Measurements from ENCODE around the gene AP2A2. TPM values are rescaled to one million over a fixed set of nuclear protein-coding genes. Genes with fewer than 3 reads are reported as not detected.

Gene AP2A2
- total RNA-seq, 6 experiments from 2014 or later = 41.4 to 66.7 (median 53.8) TPM

GRCh38 chr11:1009371-1009770 is 83.7 kb downstream of the AP2A2 start:
- H3K36me3 ChIP-seq = peaks cover 3 to 65% (median 29%) of the 10 kb centered on the region in 4 donors
- WGBS (ENCODE audit: insufficient coverage, low coverage, low lambda C conversion rate, missing lambda C conversion rate) = no CpG with 5 or more reads among the region's 33 CpGs
- no peak for DNase-seq
- no peak overlapping the region for H3K4me3 ChIP-seq
- intact Hi-C loops (cut with DNase I) = no loop called here
- no peaks in the 10 kb centered on the region for H3K27me3 ChIP-seq
- H3K9me3 ChIP-seq = no peaks in the 10 kb centered on the region
- no peaks in the 10 kb centered on the region for H3K4me1 ChIP-seq
- ATAC-seq = no peak
- no peak overlapping the region for H3K27ac ChIP-seq
- no peak for TF ChIP-seq CTCF (IDR thresholded peaks at IDR 0.05)
- no peak for TF ChIP-seq POLR2A (IDR thresholded peaks at IDR 0.05)

- H3K27ac ChIP-seq = no peak overlapping the region
- H3K36me3 ChIP-seq = peaks cover 3 to 59% (median 26%) of the 10 kb centered on the region in 4 donors
- H3K4me1 ChIP-seq = no peaks in the 10 kb centered on the region
- ATAC-seq (no peak), DNase-seq (no peak)
- TF ChIP-seq POLR2A (IDR thresholded peaks at IDR 0.05) (no peak), CTCF (IDR thresholded peaks at IDR 0.05) (no peak)
- intact Hi-C loops (cut with DNase I) = no loop called here
- WGBS (ENCODE audit: insufficient coverage, low coverage, low lambda C conversion rate, missing lambda C conversion rate) = 86% methylated on average over 9 of the region's 17 CpGs
- no peaks in the 10 kb centered on the region for H3K9me3 ChIP-seq
- H3K4me3 ChIP-seq = no peak overlapping the region
- no peaks in the 10 kb centered on the region for H3K27me3 ChIP-seq
Observed at GRCh38 chr11:1009991-1010390, 84.3 kb downstream of the AP2A2 start.

- H3K9me3 ChIP-seq = no peaks in the 10 kb centered on the region
- WGBS (ENCODE audit: insufficient coverage, low coverage, low lambda C conversion rate, missing lambda C conversion rate) = 89% methylated on average over 18 of the region's 35 CpGs
- no peak overlapping the region for H3K4me3 ChIP-seq
- DNase-seq (no peak), ATAC-seq (no peak)
- peaks cover 3 to 53% (median 24%) of the 10 kb centered on the region in 4 donors for H3K36me3 ChIP-seq
- intact Hi-C loops (cut with DNase I) = no loop called here
- H3K27ac ChIP-seq = no peak overlapping the region
- no peaks in the 10 kb centered on the region for H3K27me3 ChIP-seq
- TF ChIP-seq POLR2A (IDR thresholded peaks at IDR 0.05) = no peak
- no peaks in the 10 kb centered on the region for H3K4me1 ChIP-seq
Observed at GRCh38 chr11:1010551-1011319, 85.1 kb downstream of the AP2A2 start.

GRCh38 chr11:1011320-1011698 is 85.6 kb downstream of the AP2A2 start:
- WGBS (ENCODE audit: insufficient coverage, low coverage, low lambda C conversion rate, missing lambda C conversion rate) = 50% methylated on average over 1 of the region's 17 CpGs
- Histone ChIP-seq H3K4me1 (no peaks in the 10 kb centered on the region), H3K27ac (no peak overlapping the region), H3K36me3 (peaks cover 3 to 47% (median 22%) of the 10 kb centered on the region in 4 donors), H3K27me3 (no peaks in the 10 kb centered on the region), H3K9me3 (no peaks in the 10 kb centered on the region), H3K4me3 (no peak overlapping the region)
- TF ChIP-seq POLR2A (IDR thresholded peaks at IDR 0.05) (no peak), CTCF (IDR thresholded peaks at IDR 0.05) (no peak)
- DNase-seq = no peak
- intact Hi-C loops (cut with DNase I) = no loop called here
- no peak for ATAC-seq

- TF ChIP-seq CTCF (IDR thresholded peaks at IDR 0.05) (no peak), POLR2A (IDR thresholded peaks at IDR 0.05) (no peak)
- 96% methylated on average over 5 of the region's 17 CpGs for WGBS (ENCODE audit: insufficient coverage, low coverage, low lambda C conversion rate, missing lambda C conversion rate)
- peaks cover 3 to 37% (median 17%) of the 10 kb centered on the region in 4 donors for H3K36me3 ChIP-seq
- no peak overlapping the region for H3K4me3 ChIP-seq
- DNase-seq (no peak), ATAC-seq (no peak)
- intact Hi-C loops (cut with DNase I) = no loop called here
- no peaks in the 10 kb centered on the region for H3K4me1 ChIP-seq
- no peaks in the 10 kb centered on the region for H3K27me3 ChIP-seq
- no peaks in the 10 kb centered on the region for H3K9me3 ChIP-seq
- no peak overlapping the region for H3K27ac ChIP-seq
Observed at GRCh38 chr11:1012291-1012690, 86.6 kb downstream of the AP2A2 start.
